GM19023 (cell line): ENCODE data around the gene LYPD3.

Experiments
- ATAC-seq: cut with Tn5 transposase; IDR thresholded peaks from one replicate; pipeline ENCODE4 v1.9.1; 2021; ENCODE audit warnings: mild to moderate bottlenecking, moderate library complexity; ENCODE audit not compliant: unreplicated experiment

LYPD3 gene

DNA sequence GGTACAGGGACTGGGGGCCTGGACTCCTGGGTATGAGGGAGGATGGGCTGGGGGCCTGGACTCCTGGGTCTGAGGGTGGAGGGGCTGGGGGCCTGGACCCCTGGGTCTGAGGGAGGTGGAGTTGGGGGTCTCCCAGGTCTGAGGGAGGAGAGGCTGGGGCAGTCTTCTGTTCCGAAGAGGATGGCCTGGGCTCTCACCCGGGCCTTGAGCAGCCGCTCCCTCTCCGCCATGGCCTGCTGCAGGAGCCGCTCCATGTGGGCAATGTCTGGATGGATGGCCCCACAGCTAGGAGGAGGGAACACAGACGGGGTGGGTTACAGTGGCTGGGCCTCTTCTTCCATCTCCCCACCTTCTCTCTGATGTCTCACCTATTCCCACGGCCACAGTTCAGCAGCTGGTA, 21.0 kb upstream of the LYPD3 start:
- ATAC-seq: no peak

DNA sequence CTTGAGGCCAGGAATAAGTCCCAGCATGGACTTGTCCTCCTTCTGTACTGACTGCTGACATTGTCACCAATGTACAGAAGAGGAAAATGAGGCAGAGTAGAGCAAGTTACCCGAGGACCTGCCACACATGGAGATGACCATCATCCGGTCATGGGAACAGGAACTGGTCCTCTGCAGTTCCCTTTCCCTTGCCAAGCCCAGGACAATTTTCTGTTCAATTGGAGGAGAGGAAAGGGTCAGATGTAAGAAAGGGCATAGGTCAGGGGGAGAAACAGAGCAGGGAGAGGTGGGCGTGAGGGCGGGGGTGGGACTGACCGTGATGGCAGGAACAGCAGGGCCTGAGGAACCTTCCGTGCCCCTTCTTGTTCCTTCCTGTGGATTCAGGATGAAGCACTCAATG, 20.5 kb upstream of the LYPD3 start:
- no peak for ATAC-seq

DNA sequence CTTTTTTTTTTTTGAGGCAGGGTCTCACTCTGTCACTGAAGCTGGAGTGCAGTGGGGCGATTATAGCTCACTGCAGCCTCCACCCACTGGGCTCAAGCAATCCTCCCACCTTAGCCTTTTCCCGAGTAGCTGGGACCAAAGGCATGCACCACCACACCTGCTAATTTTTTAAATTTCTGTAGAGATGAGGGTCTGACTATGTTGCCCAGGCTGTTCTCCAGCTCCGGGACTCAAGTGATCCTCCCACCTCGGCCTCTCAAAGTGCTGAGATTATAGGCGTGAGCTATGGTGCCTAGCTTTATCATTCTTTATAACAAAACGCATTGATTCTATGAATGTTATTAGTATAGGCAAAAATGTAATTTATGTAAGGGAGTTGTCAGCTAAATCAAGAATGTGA, 17.9 kb upstream of the LYPD3 start:
- ATAC-seq: no peak

- no peak for ATAC-seq
These were observed 16.8 kb upstream of the LYPD3 start for GRCh38 chr19:43482193-43482592.

DNA sequence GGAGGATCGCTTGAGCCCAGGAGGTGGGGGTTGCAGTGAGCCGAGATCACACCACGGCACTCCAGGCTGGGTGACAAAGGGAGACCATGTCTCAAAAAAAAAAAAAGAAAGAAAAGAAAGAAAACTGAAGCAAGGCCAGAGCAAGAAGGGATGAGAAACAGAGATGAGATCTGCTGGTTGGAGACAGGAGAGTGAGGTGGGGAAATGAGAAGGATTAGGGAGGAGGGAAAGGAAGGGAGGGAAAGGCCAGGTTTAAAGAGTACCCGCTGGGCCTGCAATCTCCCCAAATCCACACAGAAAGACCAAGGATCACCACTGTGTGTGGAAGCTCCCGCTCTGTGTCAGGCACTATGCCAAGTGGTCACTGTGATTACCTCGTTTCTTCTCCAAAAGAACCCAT, 16.3 kb upstream of the LYPD3 start:
- ATAC-seq: no peak

DNA sequence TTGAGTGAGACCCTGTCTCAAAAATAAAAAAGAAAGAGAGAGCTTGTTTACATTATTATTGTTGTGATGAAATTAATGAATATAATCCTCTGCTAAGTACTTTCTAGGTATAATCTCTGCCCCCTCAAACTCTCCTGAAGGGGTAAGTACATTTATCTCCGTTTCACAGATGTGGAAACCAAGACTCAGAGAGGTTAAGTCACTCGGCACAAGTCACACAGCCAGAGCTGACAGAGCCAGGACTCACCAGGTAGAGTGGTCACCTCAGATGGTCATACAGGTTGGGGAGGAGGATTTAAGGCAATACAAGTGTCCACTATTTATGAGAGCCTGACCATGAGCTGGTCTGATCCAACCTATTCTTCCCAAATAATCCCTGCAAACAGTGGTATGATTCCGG, 15.2 kb upstream of the LYPD3 start:
- ATAC-seq: no peak

DNA sequence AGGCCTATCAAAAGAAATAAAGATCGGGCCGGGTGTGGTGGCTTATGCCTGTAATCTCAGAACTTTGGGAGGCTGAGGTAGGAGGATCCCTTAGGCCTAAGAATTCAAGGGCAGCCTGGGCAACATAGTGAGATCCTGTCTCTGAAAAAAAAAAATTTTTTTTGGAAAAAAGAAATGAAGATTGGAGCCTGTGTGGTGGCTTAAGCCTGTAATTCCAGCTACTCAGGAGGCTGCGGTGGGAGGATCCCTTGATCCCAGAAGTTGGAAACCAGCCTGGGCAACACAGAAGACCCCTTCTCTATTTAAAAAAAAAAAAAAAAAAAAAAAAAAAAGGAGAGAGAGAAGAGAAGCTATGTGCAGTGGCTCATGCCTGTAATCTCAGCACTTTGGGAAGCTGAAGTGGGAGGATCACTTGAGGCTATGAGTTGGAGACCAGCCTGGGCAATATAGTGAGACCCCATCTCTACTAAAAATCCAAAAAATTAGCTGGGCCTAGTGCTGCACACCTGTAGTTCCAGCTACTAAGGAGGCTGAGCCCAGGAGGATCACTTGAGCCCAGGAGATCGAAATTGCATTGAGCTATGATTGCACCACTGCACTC, 14.7 kb upstream of the LYPD3 start:
- ATAC-seq: no peak

DNA sequence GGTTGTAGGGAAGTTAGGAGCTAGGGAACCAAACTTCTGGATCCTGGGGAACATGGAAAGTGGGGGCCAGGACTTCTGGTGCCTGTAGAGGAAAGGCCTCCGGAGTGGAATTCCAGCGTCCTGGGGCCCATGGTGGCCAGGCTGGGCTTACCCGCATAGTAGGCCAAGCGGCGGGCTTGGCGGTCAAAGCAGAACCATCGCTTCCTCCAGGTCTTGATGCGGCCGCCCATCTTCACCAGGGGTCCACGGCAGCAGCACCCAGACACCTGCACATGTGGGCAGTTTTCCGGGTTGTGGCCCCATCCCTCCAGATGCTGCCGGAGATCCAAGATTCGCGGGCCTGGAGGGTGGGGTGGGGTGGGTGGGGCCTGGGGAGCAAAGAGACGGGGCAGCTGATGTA, 13.8 kb upstream of the LYPD3 start:
- ATAC-seq: no peak

GRCh38 chr19:43478323-43478722, 12.9 kb upstream of the LYPD3 start:
- ATAC-seq: no peak

- ATAC-seq: no peak
These were observed 11.2 kb upstream of the LYPD3 start for GRCh38 chr19:43476606-43477005.

- ATAC-seq: no peak
These were observed 9.7 kb upstream of the LYPD3 start for GRCh38 chr19:43474986-43475705.

DNA sequence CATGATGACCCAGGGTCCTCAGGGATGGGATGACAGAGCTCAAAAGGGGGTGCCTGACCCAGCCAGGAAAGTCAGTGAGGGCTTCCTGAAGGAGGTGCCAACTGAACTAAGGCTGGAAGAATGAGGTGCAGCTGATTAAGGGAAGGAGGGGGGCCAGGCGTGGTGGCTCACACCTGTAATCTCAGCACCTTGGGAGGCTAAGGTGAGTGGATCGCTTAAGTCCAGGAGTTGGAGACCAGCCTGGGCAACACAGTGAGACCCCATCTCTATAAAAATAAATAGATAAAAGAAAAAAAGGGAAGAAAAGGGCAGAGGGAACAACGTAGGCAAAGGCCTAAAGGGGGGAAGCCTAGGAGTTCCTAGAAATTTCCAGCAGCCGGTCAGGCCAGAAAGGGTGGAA, 9.1 kb upstream of the LYPD3 start:
- no peak for ATAC-seq

- no peak for ATAC-seq
These were observed 5.7 kb upstream of the LYPD3 start for GRCh38 chr19:43471091-43471490.

- ATAC-seq: no peak
These were observed 4.9 kb upstream of the LYPD3 start for GRCh38 chr19:43470288-43470687.

GRCh38 chr19:43469160-43469480, 3.7 kb upstream of the LYPD3 start:
- ATAC-seq: no peak

DNA sequence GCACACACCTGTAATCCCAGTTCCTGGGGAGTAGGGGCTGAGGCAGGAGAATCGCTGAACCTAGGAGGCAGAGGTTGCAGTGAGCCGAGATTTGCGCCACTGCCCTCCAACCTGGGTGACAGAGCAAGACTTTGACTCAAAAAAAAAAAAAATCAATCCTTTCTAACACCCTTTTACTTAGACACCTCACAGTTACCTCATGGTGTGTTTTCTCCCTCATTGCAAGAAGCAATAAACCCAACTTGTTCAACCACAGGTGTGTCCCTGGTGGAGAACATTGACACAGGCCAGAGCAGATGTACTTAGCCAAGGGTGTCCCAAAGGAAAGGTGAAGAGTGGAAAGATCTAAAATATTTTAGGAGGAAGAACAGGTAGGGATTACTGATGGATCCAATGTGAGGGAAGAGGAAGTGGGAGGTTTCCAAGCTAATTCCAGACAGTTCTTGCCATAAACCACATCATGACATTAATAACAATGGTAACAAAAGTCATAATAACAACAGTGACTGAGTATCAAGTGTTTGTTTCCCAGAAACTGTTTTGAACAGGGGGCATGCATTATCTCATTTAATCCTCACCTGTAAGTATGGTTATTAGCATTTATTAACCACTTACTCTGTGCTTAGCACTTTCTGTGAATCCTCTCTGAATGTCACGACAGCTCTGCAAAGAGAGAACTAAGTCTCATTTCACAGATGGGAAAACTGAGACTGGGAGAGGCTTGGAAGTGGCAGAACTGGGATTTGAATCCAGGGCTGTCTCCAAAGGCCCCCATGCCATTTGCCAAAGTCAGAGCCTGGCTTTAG, 3.1 kb upstream of the LYPD3 start:
- no peak for ATAC-seq

GRCh38 chr19:43467730-43468129, 2.3 kb upstream of the LYPD3 start:
- ATAC-seq: no peak

DNA sequence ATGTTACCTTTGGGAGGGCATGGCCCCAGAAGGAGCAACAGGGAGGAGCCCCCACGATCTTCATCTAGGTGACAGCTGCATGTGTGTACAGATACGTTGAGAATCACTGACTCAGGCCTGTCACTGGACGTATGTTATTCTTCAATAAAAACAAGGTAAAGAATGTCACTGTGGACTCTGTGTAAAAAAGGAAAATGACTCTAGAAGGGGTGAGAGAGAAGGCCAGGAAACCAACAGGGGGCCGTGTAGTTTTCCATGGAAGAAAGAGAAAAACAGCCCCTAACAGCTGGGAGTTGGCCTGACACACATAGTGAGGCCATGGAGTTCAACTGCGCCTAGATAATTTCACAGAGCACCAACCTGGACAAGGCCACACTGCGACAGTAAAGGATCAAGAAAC, 1.9 kb upstream of the LYPD3 start:
- no peak for ATAC-seq

- ATAC-seq: no peak
These were observed 1.4 kb upstream of the LYPD3 start for GRCh38 chr19:43466793-43467192.

GRCh38 chr19:43464134-43464775, 1.2 kb downstream of the LYPD3 start:
- ATAC-seq: peak; percentile 38

- peak; percentile 84 for ATAC-seq
These were observed 1.9 kb downstream of the LYPD3 start for GRCh38 chr19:43463381-43464133.
